Keratinocyte (primary cell): ENCODE measurements around the gene DTNBP1.

Experiments used
- CTCF ChIP-seq, 3 experiments: IDR thresholded peaks in 1 of 3; conservative IDR thresholded peaks in 1 of 3; optimal IDR thresholded peaks in 1 of 3; 2 replicates in 2 of 3; 3 replicates in 1 of 3; pipeline versions ENCODE3 to v1.5.1; 2011; ENCODE audit warnings: low read length in 3 of 3, mild to moderate bottlenecking in 3 of 3, moderate library complexity in 2 of 3, control low read depth in 1 of 3, inconsistent platforms in 1 of 3; ENCODE audit not compliant: insufficient read depth in 2 of 3; ENCODE audit errors: extremely low read depth in 1 of 3
- EZH2 ChIP-seq: IDR thresholded peaks from one replicate; pipeline ENCODE4 v1.6.1; 2012; ENCODE audit warnings: inconsistent platforms, mild to moderate bottlenecking, low read length, moderate library complexity

GRCh38 chr6:15491986-15492269 is 170.9 kb downstream of the DTNBP1 start:
- TF ChIP-seq CTCF (optimal IDR thresholded peaks at IDR 0.05 in 1 of 3, IDR thresholded peaks at IDR 0.05 in 1 of 3, conservative IDR thresholded peaks at IDR 0.05 in 1 of 3; ENCODE audit: extremely low read depth in 1 of 3, insufficient read depth in 2 of 3, low read length in 3 of 3), result no peak
- no peak for TF ChIP-seq EZH2
